ENCODE measurements around the gene HECTD2. TPM values are rescaled to one million over a fixed set of nuclear protein-coding genes. Genes with fewer than 3 reads are reported as not detected.

The HECTD2 gene
- total RNA-seq, 4 donors from 2014 or later, result 9.6 to 20.5 (median 20.3) TPM

DNA sequence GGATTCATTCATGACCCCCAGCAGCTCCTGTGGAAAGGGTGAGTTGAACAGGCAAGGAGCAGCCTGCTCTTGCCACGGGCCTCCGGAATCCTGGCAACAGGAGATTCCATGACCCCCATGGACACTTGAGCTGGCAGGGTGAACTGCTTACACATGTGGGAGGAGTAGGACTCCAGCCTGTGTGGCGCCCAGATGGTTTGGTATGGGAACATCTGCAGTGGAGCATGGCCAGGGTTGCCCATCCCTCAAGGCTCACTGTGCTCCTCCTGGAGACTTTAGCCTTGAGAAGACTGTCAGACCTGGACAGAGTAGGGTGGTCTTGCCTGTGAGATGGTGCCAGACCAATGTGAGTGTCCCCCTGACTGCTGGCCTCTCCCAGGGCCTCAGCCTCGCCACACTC, 57.0 kb downstream of the HECTD2 start:
- no peak for TF ChIP-seq CTCF (IDR thresholded peaks at IDR 0.05; ENCODE audit: low read depth)

DNA sequence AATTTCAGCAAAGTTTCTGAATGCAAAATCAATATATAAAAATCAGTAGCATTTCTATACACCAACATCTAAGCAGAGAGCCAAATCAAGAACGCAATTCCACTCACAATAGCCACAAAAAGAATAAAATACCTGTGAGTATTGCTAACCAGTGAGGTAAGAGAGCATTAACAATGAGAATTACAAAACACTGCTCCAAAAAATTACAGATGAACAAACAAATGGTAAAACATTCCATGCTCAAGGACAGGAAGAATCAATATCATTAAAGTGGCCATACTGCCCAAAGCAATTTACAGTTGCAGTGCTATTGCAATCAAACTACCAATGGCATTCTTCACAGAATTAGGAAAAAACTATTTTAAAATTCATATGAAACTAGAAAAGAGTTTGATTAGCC, 61.5 kb downstream of the HECTD2 start:
- TF ChIP-seq CTCF (IDR thresholded peaks at IDR 0.05; ENCODE audit: low read depth), result no peak

DNA sequence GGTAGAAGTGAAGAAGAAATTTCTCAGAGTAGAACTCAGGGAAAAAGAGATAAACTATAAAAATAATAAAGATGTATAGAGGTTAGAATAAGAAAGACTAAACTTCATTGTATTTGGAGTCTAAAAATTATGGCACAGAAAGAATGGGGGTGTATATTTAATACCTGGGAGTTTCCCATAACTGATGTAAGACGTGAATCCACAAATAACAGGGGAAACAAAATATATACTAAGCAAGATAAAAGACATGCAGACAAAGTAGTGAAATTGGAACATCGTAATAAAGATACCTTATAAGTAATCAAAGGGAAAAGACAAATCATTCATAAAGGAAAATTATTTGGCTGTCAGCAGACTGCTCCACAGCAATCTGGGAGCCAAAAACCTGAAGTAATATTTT, 62.8 kb downstream of the HECTD2 start:
- TF ChIP-seq CTCF (IDR thresholded peaks at IDR 0.05; ENCODE audit: low read depth), result no peak

DNA sequence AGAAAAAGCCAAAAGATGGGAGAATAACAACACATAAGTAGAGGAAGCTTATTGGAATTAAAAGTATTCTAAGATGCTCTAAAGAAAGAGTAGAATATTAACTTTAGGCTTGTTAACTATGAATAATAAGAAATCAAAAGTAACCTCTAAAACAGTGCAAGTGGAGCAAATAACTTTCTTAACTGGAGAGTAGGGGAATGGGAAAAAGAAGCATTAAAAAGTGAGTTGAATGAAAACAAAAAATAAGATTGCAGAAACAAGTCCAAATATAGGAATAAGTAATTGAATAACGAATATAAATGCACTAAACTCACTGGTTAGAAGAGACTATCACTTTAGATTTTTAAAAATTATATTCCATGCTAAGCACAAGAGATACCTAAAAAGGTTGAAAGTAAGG, 63.9 kb downstream of the HECTD2 start:
- TF ChIP-seq CTCF (IDR thresholded peaks at IDR 0.05; ENCODE audit: low read depth), result no peak

GRCh38 chr10:91477236-91477635, 67.1 kb downstream of the HECTD2 start:
- no peak for TF ChIP-seq CTCF (IDR thresholded peaks at IDR 0.05; ENCODE audit: low read depth)

- no peak for TF ChIP-seq CTCF (IDR thresholded peaks at IDR 0.05; ENCODE audit: low read depth)
Measured at GRCh38 chr10:91479583-91479982, 69.4 kb downstream of the HECTD2 start.

DNA sequence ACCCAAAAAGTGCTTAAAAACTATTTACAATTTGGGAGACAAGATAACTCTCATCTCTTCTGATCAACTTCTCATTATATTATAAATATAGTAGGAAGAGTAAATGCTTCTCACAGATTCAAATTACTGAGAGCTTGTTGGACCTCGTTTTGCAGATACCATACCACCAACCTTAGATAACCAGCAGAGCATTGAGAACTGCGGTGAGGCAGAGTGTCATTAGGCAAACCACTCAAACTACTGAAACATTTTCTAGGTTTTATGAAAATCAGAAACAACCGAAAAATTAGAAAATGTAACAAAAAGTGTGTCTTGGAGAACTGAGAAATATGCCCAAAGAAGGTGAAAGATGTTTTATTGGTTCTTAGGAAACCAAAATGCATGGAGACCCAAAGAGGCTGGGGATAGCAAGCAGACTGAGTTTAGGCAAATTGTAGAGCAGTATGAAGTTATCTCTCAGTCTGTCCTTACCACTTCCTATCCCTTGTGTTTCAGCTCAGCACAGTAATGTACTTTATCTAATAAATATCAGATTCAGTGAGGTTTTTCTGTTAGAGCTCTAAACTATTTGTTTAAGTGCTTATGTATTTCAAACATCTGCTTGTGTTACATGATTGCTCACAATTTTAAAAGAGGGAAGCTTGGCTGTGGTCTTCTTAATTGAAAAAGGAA, 77.9 kb downstream of the HECTD2 start:
- no peak for TF ChIP-seq CTCF (IDR thresholded peaks at IDR 0.05; ENCODE audit: low read depth)
